Measurements from ENCODE around the gene GAS2. TPM values are rescaled to one million over a fixed set of nuclear protein-coding genes. Genes with fewer than 3 reads are reported as not detected.

Gene GAS2
- polyA plus RNA-seq, 1 of the 3 experiments (the other 2 are of a cell fraction) = 0.72 TPM

DNA sequence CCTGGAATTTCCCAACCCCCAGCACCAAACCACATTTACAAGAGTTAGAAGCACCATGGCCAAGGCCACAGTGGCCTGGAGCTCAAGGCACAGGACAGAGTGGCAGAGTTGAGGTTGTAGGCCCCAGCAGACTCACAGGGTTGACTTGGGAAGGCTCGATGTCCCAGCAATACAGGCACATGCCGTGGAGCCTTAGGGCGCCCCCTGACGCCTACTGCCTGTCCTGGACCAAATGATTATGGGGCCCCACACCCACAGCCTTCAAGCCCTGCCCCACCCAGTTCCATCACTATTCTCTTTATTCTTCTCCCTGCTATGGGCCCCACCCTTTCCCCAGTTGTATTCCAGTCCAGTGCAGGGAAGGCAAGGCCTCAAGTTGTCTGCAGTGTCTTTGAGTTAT is 193.8 kb downstream of the GAS2 start, which contains the start of gene CCDC179 (continued):
- TF ChIP-seq RCOR1 (IDR thresholded peaks at IDR 0.05; ENCODE audit: low read length) (no peak), GABPA (IDR thresholded peaks at IDR 0.05; ENCODE audit: low read depth) (no peak), MXI1 (IDR thresholded peaks at IDR 0.05; ENCODE audit: low read depth, low read length) (no peak)

Small RNAs within 50 kb of the gene (small RNA-seq; reads per million reads assigned to genes)
- gene RNA5SP338 = 0.57 to 109 (median 12.5) reads per million in 7 experiments

Other genes starting within 250 kb of the GAS2 start
- gene FANCF, start 40.8 kb upstream of the GAS2 start, polyA plus RNA-seq (2012; rRNA removed) = 4.3 and 4.9 TPM in 2 replicates
- 6.0 and 6.2 TPM in 2 replicates for gene SVIP, start 163.2 kb downstream of the GAS2 start, polyA plus RNA-seq (2012; rRNA removed)
- gene CCDC179, start 193.9 kb downstream of the GAS2 start, polyA plus RNA-seq (2012; rRNA removed) = not detected in 2 replicates

All from SK-N-SH (cell line).